Measurements from ENCODE around the gene CIDEC.

Gene CIDEC

GRCh38 chr3:9863058-9863772, 16.8 kb downstream of the CIDEC start:
- Histone ChIP-seq H3K79me2 (ENCODE audit: control insufficient read depth, low read length) (no peaks in the 10 kb centered on the region), H3K4me3 (ENCODE audit: low read length) (no peak overlapping the region), H3K9me3 (ENCODE audit: control insufficient read depth, insufficient read depth, low read length) (no peaks in the 10 kb centered on the region), H3K4me1 (ENCODE audit: control insufficient read depth, low read length) (no peaks in the 10 kb centered on the region), H3K27me3 (ENCODE audit: control insufficient read depth, low read length) (peaks cover 7% of the 10 kb centered on the region), H3K36me3 (ENCODE audit: control insufficient read depth, low read length) (no peaks in the 10 kb centered on the region), H3K9me2 (replicated peaks; ENCODE audit: control insufficient read depth, low read length) (no peaks in the 10 kb centered on the region), H3K4me2 (ENCODE audit: low read length) (no peak overlapping the region), H3K27ac (ENCODE audit: low read depth, low read length) (no peak overlapping the region), H3F3A (ENCODE audit: control insufficient read depth, insufficient read depth) (no peaks in the 10 kb centered on the region), H4K20me1 (ENCODE audit: control insufficient read depth, insufficient read depth, low read depth, low read length) (no peaks in the 10 kb centered on the region)
- TF ChIP-seq CTCF (IDR thresholded peaks at IDR 0.05; ENCODE audit: low read depth, low read length, poor library complexity, severe bottlenecking) (no peak), EZH2phosphoT487 (IDR thresholded peaks at IDR 0.05; ENCODE audit: borderline replicate concordance, low read length) (no peak)

- no peaks in the 10 kb centered on the region for H3K4me1 ChIP-seq (ENCODE audit: control insufficient read depth, low read length)
- no peaks in the 10 kb centered on the region for H4K20me1 ChIP-seq (ENCODE audit: control insufficient read depth, insufficient read depth, low read depth, low read length)
- no peaks in the 10 kb centered on the region for H3K36me3 ChIP-seq (ENCODE audit: control insufficient read depth, low read length)
- H3K9me2 ChIP-seq (replicated peaks; ENCODE audit: control insufficient read depth, low read length), result no peaks in the 10 kb centered on the region
- H3K4me3 ChIP-seq (ENCODE audit: low read length), result no peak overlapping the region
- no peaks in the 10 kb centered on the region for H3F3A ChIP-seq (ENCODE audit: control insufficient read depth, insufficient read depth)
- no peak overlapping the region for H3K4me2 ChIP-seq (ENCODE audit: low read length)
- H3K27ac ChIP-seq (ENCODE audit: low read depth, low read length), result no peak overlapping the region
- TF ChIP-seq CTCF (IDR thresholded peaks at IDR 0.05; ENCODE audit: low read depth, low read length, poor library complexity, severe bottlenecking) (no peak), EZH2phosphoT487 (IDR thresholded peaks at IDR 0.05; ENCODE audit: borderline replicate concordance, low read length) (no peak)
- H3K9me3 ChIP-seq (ENCODE audit: control insufficient read depth, insufficient read depth, low read length), result no peaks in the 10 kb centered on the region
- no peaks in the 10 kb centered on the region for H3K79me2 ChIP-seq (ENCODE audit: control insufficient read depth, low read length)
- H3K27me3 ChIP-seq (ENCODE audit: control insufficient read depth, low read length), result peaks cover 7% of the 10 kb centered on the region
Measured at GRCh38 chr3:9862391-9863057, 17.5 kb downstream of the CIDEC start.

- Histone ChIP-seq H3K9me3 (ENCODE audit: control insufficient read depth, insufficient read depth, low read length) (no peaks in the 10 kb centered on the region), H3K9me2 (replicated peaks; ENCODE audit: control insufficient read depth, low read length) (no peaks in the 10 kb centered on the region), H3K4me2 (ENCODE audit: low read length) (no peak overlapping the region), H3F3A (ENCODE audit: control insufficient read depth, insufficient read depth) (no peaks in the 10 kb centered on the region), H3K36me3 (ENCODE audit: control insufficient read depth, low read length) (no peaks in the 10 kb centered on the region), H3K79me2 (ENCODE audit: control insufficient read depth, low read length) (no peaks in the 10 kb centered on the region), H3K4me3 (ENCODE audit: low read length) (no peak overlapping the region), H3K27me3 (ENCODE audit: control insufficient read depth, low read length) (peaks cover 7% of the 10 kb centered on the region), H3K27ac (ENCODE audit: low read depth, low read length) (no peak overlapping the region), H4K20me1 (ENCODE audit: control insufficient read depth, insufficient read depth, low read depth, low read length) (no peaks in the 10 kb centered on the region), H3K4me1 (ENCODE audit: control insufficient read depth, low read length) (no peaks in the 10 kb centered on the region)
- TF ChIP-seq EZH2phosphoT487 (IDR thresholded peaks at IDR 0.05; ENCODE audit: borderline replicate concordance, low read length), result no peak
- no peak for TF ChIP-seq CTCF (IDR thresholded peaks at IDR 0.05; ENCODE audit: low read depth, low read length, poor library complexity, severe bottlenecking)
Measured at GRCh38 chr3:9861626-9862130, 18.4 kb downstream of the CIDEC start.

Data from DOHH2 (cell line).